BLaER1 (cell line): ENCODE results near the gene SGCD.

Experiments
- H3K27ac ChIP-seq: shearing (Covaris generic); formaldehyde crosslinking; 2 replicates; pipeline ENCODE4 v1.8.1; 2022
- H3K27me3 ChIP-seq: shearing (Covaris generic); formaldehyde crosslinking; 2 replicates; pipeline ENCODE4 v1.8.1; 2022
- H3K36me3 ChIP-seq: shearing (Covaris generic); formaldehyde crosslinking; 2 replicates; pipeline ENCODE4 v1.8.1; 2022
- H3K4me1 ChIP-seq: shearing (Covaris generic); formaldehyde crosslinking; 2 replicates; pipeline ENCODE4 v1.8.1; 2022
- H3K4me2 ChIP-seq: shearing (Covaris generic); formaldehyde crosslinking; 2 replicates; pipeline ENCODE4 v1.8.1; 2022
- H3K4me3 ChIP-seq: shearing (Covaris generic); formaldehyde crosslinking; 2 replicates; pipeline ENCODE4 v1.8.1; 2022
- H3K9ac ChIP-seq: shearing (Covaris generic); formaldehyde crosslinking; 2 replicates; pipeline ENCODE4 v1.8.1; 2022
- H3K9me3 ChIP-seq: shearing (Covaris generic); formaldehyde crosslinking; 2 replicates; pipeline ENCODE4 v1.8.1; 2022
- H4K20me1 ChIP-seq: shearing (Covaris generic); formaldehyde crosslinking; 2 replicates; pipeline ENCODE4 v1.8.1; 2022
- Cebpa-rat ChIP-seq: shearing (Covaris generic); IDR thresholded peaks from 2 replicates; pipeline ENCODE4 v1.8.1; 2022

Gene SGCD

GRCh38 chr5:156497804-156498208 is 170.8 kb downstream of the SGCD start:
- Histone ChIP-seq H3K36me3 (no peaks in the 10 kb centered on the region), H3K27ac (no peak overlapping the region), H3K4me3 (no peak overlapping the region), H3K9ac (no peak overlapping the region), H3K9me3 (no peaks in the 10 kb centered on the region), H3K4me1 (no peaks in the 10 kb centered on the region), H4K20me1 (no peaks in the 10 kb centered on the region), H3K4me2 (no peak overlapping the region), H3K27me3 (no peaks in the 10 kb centered on the region)
- no peak for TF ChIP-seq Cebpa-rat

GRCh38 chr5:156498226-156498980 is 171.4 kb downstream of the SGCD start:
- Histone ChIP-seq H3K36me3 (no peaks in the 10 kb centered on the region), H3K27me3 (no peaks in the 10 kb centered on the region), H3K4me2 (no peak overlapping the region), H4K20me1 (no peaks in the 10 kb centered on the region), H3K9ac (no peak overlapping the region), H3K27ac (no peak overlapping the region), H3K4me1 (no peaks in the 10 kb centered on the region), H3K4me3 (no peak overlapping the region), H3K9me3 (no peaks in the 10 kb centered on the region)
- TF ChIP-seq Cebpa-rat, result no peak

- Histone ChIP-seq H3K27ac (no peak overlapping the region), H3K36me3 (no peaks in the 10 kb centered on the region), H4K20me1 (no peaks in the 10 kb centered on the region), H3K9ac (no peak overlapping the region), H3K4me3 (no peak overlapping the region), H3K4me2 (no peak overlapping the region), H3K9me3 (no peaks in the 10 kb centered on the region), H3K27me3 (no peaks in the 10 kb centered on the region), H3K4me1 (no peaks in the 10 kb centered on the region)
- no peak for TF ChIP-seq Cebpa-rat
These were observed 173.8 kb downstream of the SGCD start for GRCh38 chr5:156500755-156501154.

GRCh38 chr5:156505101-156505500 is 178.1 kb downstream of the SGCD start:
- TF ChIP-seq Cebpa-rat, result no peak
- Histone ChIP-seq H3K9ac (no peak overlapping the region), H3K9me3 (no peaks in the 10 kb centered on the region), H3K27ac (no peak overlapping the region), H3K4me2 (no peak overlapping the region), H3K4me1 (no peaks in the 10 kb centered on the region), H3K36me3 (no peaks in the 10 kb centered on the region), H3K27me3 (no peaks in the 10 kb centered on the region), H3K4me3 (no peak overlapping the region), H4K20me1 (no peaks in the 10 kb centered on the region)

GRCh38 chr5:156513123-156513815 is 186.3 kb downstream of the SGCD start:
- no peaks in the 10 kb centered on the region for H3K4me1 ChIP-seq
- no peaks in the 10 kb centered on the region for H3K36me3 ChIP-seq
- TF ChIP-seq Cebpa-rat, result no peak
- H3K9ac ChIP-seq, result no peak overlapping the region
- H3K27me3 ChIP-seq, result no peaks in the 10 kb centered on the region
- peaks cover 32% of the 10 kb centered on the region for H3K9me3 ChIP-seq
- H4K20me1 ChIP-seq, result no peaks in the 10 kb centered on the region
- no peak overlapping the region for H3K4me2 ChIP-seq
- no peak overlapping the region for H3K4me3 ChIP-seq
- H3K27ac ChIP-seq, result no peak overlapping the region

GRCh38 chr5:156515121-156515520 is 188.2 kb downstream of the SGCD start:
- no peaks in the 10 kb centered on the region for H3K27me3 ChIP-seq
- H4K20me1 ChIP-seq, result no peaks in the 10 kb centered on the region
- H3K9me3 ChIP-seq, result peaks cover 32% of the 10 kb centered on the region
- H3K4me1 ChIP-seq, result no peaks in the 10 kb centered on the region
- no peak overlapping the region for H3K27ac ChIP-seq
- no peak overlapping the region for H3K4me2 ChIP-seq
- no peak for TF ChIP-seq Cebpa-rat
- no peak overlapping the region for H3K4me3 ChIP-seq
- H3K36me3 ChIP-seq, result no peaks in the 10 kb centered on the region
- no peak overlapping the region for H3K9ac ChIP-seq

- no peak overlapping the region for H3K27ac ChIP-seq
- peaks cover 32% of the 10 kb centered on the region for H3K9me3 ChIP-seq
- no peaks in the 10 kb centered on the region for H3K4me1 ChIP-seq
- no peaks in the 10 kb centered on the region for H4K20me1 ChIP-seq
- no peak overlapping the region for H3K4me3 ChIP-seq
- H3K9ac ChIP-seq, result no peak overlapping the region
- H3K27me3 ChIP-seq, result no peaks in the 10 kb centered on the region
- TF ChIP-seq Cebpa-rat, result no peak
- H3K36me3 ChIP-seq, result no peaks in the 10 kb centered on the region
- H3K4me2 ChIP-seq, result no peak overlapping the region
These were observed 188.9 kb downstream of the SGCD start for GRCh38 chr5:156515803-156516360.

GRCh38 chr5:156522651-156523529 is 195.9 kb downstream of the SGCD start:
- Histone ChIP-seq H3K4me2 (no peak overlapping the region), H3K4me3 (no peak overlapping the region), H3K27me3 (no peaks in the 10 kb centered on the region), H3K27ac (no peak overlapping the region), H3K9ac (no peak overlapping the region), H4K20me1 (no peaks in the 10 kb centered on the region), H3K36me3 (no peaks in the 10 kb centered on the region), H3K4me1 (no peaks in the 10 kb centered on the region), H3K9me3 (0 out of 2 replicates have a peak, but pooled peaks cover under 1% of the 10 kb centered on the region)
- TF ChIP-seq Cebpa-rat, result no peak

- Histone ChIP-seq H3K9me3 (no peaks in the 10 kb centered on the region), H4K20me1 (no peaks in the 10 kb centered on the region), H3K4me3 (no peak overlapping the region), H3K36me3 (no peaks in the 10 kb centered on the region), H3K4me1 (no peaks in the 10 kb centered on the region), H3K27ac (no peak overlapping the region), H3K9ac (no peak overlapping the region), H3K4me2 (no peak overlapping the region), H3K27me3 (no peaks in the 10 kb centered on the region)
- TF ChIP-seq Cebpa-rat, result no peak
These were observed 196.6 kb downstream of the SGCD start for GRCh38 chr5:156523607-156524006.
